ENCODE data around the gene FBXL7. TPM values are rescaled to one million over a fixed set of nuclear protein-coding genes. Genes with fewer than 3 reads are reported as not detected.
A peak's percentile ranks its signal among the peaks of the same experiment; 100 is the strongest.

Gene FBXL7
- total RNA-seq, 1 donor from 2014 or later: 12.3 TPM

- Histone ChIP-seq H3K4me2 (no peak overlapping the region), H3K27ac (no peak overlapping the region), H3F3A (ENCODE audit: low read depth) (peaks cover 3% of the 10 kb centered on the region), H3K36me3 (no peaks in the 10 kb centered on the region), H3K4me3 (no peak overlapping the region), H3K79me2 (ENCODE audit: low read depth) (peaks cover 31% of the 10 kb centered on the region), H4K20me1 (ENCODE audit: low read depth) (no peaks in the 10 kb centered on the region), H3K27me3 (no peaks in the 10 kb centered on the region), H3K9ac (no peak overlapping the region), H3K9me3 (ENCODE audit: low read depth) (no peaks in the 10 kb centered on the region), H2AFZ (replicated peaks) (no peak overlapping the region), H3K4me1 (peaks cover 19% of the 10 kb centered on the region)
- Mint-ChIP-seq H3K4me1 (peaks cover 17% of the 10 kb centered on the region), H3K27me3 (ENCODE audit: insufficient read depth, low read depth) (no peaks in the 10 kb centered on the region), H3K9me3 (no peaks in the 10 kb centered on the region), H3K27ac (no peak overlapping the region), H3K4me3 (no peak overlapping the region), H3K36me3 (peaks cover 12% of the 10 kb centered on the region)
- no peak for DNase-seq (ENCODE audit: low spot score)
- no peak for TF ChIP-seq EZH2 (IDR thresholded peaks at IDR 0.05)
- TF ChIP-seq CTCF (IDR thresholded peaks at IDR 0.05): no peak
- TF ChIP-seq EZH2phosphoT487 (IDR thresholded peaks at IDR 0.05): no peak
Observed at GRCh38 chr5:15601853-15602252, 101.9 kb downstream of the FBXL7 start.

- no peaks in the 10 kb centered on the region for H4K20me1 ChIP-seq (ENCODE audit: low read depth)
- Mint-ChIP-seq H3K4me3 (no peak overlapping the region), H3K36me3 (peaks cover 12% of the 10 kb centered on the region), H3K9me3 (no peaks in the 10 kb centered on the region), H3K27ac (no peak overlapping the region), H3K4me1 (peaks cover 16% of the 10 kb centered on the region), H3K27me3 (ENCODE audit: insufficient read depth, low read depth) (no peaks in the 10 kb centered on the region)
- no peaks in the 10 kb centered on the region for H3K27me3 ChIP-seq
- H3K36me3 ChIP-seq: no peaks in the 10 kb centered on the region
- peaks cover 25% of the 10 kb centered on the region for H3K79me2 ChIP-seq (ENCODE audit: low read depth)
- no peak overlapping the region for H2AFZ ChIP-seq (replicated peaks)
- no peak overlapping the region for H3K27ac ChIP-seq
- H3K9me3 ChIP-seq (ENCODE audit: low read depth): no peaks in the 10 kb centered on the region
- no peak overlapping the region for H3K4me3 ChIP-seq
- H3K9ac ChIP-seq: no peak overlapping the region
- H3K4me1 ChIP-seq: peaks cover 17% of the 10 kb centered on the region
- H3K4me2 ChIP-seq: no peak overlapping the region
- TF ChIP-seq CTCF (IDR thresholded peaks at IDR 0.05): no peak
- TF ChIP-seq EZH2 (IDR thresholded peaks at IDR 0.05): no peak
- no peak for TF ChIP-seq EZH2phosphoT487 (IDR thresholded peaks at IDR 0.05)
- peaks cover 3% of the 10 kb centered on the region for H3F3A ChIP-seq (ENCODE audit: low read depth)
- DNase-seq (ENCODE audit: low spot score): no peak
Observed at GRCh38 chr5:15604986-15605385, 105.0 kb downstream of the FBXL7 start.

GRCh38 chr5:15606197-15606596, 106.2 kb downstream of the FBXL7 start:
- TF ChIP-seq EZH2 (IDR thresholded peaks at IDR 0.05) (no peak), EZH2phosphoT487 (IDR thresholded peaks at IDR 0.05) (no peak), CTCF (IDR thresholded peaks at IDR 0.05) (no peak)
- Histone ChIP-seq H3K27me3 (no peaks in the 10 kb centered on the region), H3K4me3 (no peak overlapping the region), H3K27ac (peak overlapping the region; percentile 45), H2AFZ (replicated peaks) (no peak overlapping the region), H3K4me2 (peak overlapping the region; percentile 31), H3K79me2 (ENCODE audit: low read depth) (peaks cover 34% of the 10 kb centered on the region), H3F3A (ENCODE audit: low read depth) (peaks cover 3% of the 10 kb centered on the region), H3K9me3 (ENCODE audit: low read depth) (no peaks in the 10 kb centered on the region), H3K4me1 (peaks cover 7% of the 10 kb centered on the region), H3K36me3 (no peaks in the 10 kb centered on the region), H4K20me1 (ENCODE audit: low read depth) (no peaks in the 10 kb centered on the region), H3K9ac (peak overlapping the region; percentile 32)
- Mint-ChIP-seq H3K4me3 (no peak overlapping the region), H3K9me3 (no peaks in the 10 kb centered on the region), H3K27me3 (ENCODE audit: insufficient read depth, low read depth) (no peaks in the 10 kb centered on the region), H3K27ac (no peak overlapping the region), H3K4me1 (peaks cover 6% of the 10 kb centered on the region), H3K36me3 (peaks cover 16% of the 10 kb centered on the region)
- no peak for DNase-seq (ENCODE audit: low spot score)
